H1 (cell line): ENCODE measurements around the gene KCTD4. TPM values are rescaled to one million over a fixed set of nuclear protein-coding genes. Genes with fewer than 3 reads are reported as not detected.

Source experiments
- CTCF ChIA-PET: fragments of 300-600 bp; sonication (Branson Sonifier 250); formaldehyde crosslinking; loops from one replicate; lab custom pipeline; 2021; ENCODE audit not compliant: partially characterized antibody; lab: Charles Lee
- POLR2A ChIA-PET: fragments of 300-600 bp; sonication (Branson Sonifier 250); formaldehyde crosslinking; loops from one replicate; lab custom pipeline; 2021; ENCODE audit warnings: inconsistent platforms; ENCODE audit not compliant: partially characterized antibody; lab: Charles Lee
- DNase-seq, 2 experiments: peaks; one replicate each; pipeline versions ENCODE4 v3.0.0 to v3.0.0-alpha.2; 2010 to 2022; ENCODE audit warnings: low spot score in 2 of 2, low read depth in 1 of 2, mixed read lengths in 1 of 2
- FAIRE-seq: peaks from 2 replicates; lab custom pipeline; 2011; peaks lifted over from hg19 to GRCh38; lab: Jason Lieb, UNC
- H2AFZ ChIP-seq: 2 replicates; pipeline ENCODE4 v1.8.1; 2012; ENCODE audit warnings: low read length, inconsistent platforms
- H2AK5ac ChIP-seq: 2 replicates; pipeline ENCODE4 v1.6.1; 2013; ENCODE audit warnings: low read depth, low read length
- H2BK120ac ChIP-seq: replicated peaks from 2 replicates; pipeline ENCODE3; 2013; ENCODE audit warnings: low read depth, low read length, inconsistent platforms
- H2BK12ac ChIP-seq: 2 replicates; pipeline ENCODE4 v1.6.1; 2013; ENCODE audit warnings: low read depth, low read length
- H2BK15ac ChIP-seq: 2 replicates; pipeline ENCODE4 v1.6.1; 2013; ENCODE audit warnings: low read length
- H2BK20ac ChIP-seq: 2 replicates; pipeline ENCODE4 v1.6.1; 2013; ENCODE audit warnings: low read length
- H2BK5ac ChIP-seq: 2 replicates; pipeline ENCODE4 v1.6.1; 2013; ENCODE audit warnings: low read depth, low read length
- H3K14ac ChIP-seq: 2 replicates; pipeline ENCODE4 v1.6.1; 2013; ENCODE audit warnings: inconsistent platforms; ENCODE audit not compliant: insufficient read length
- H3K18ac ChIP-seq: 2 replicates; pipeline ENCODE4 v1.6.1; 2013; ENCODE audit warnings: low read length; ENCODE audit errors: extremely low read depth
- H3K23ac ChIP-seq: 2 replicates; pipeline ENCODE4 v1.6.1; 2013; ENCODE audit warnings: inconsistent platforms; ENCODE audit not compliant: insufficient read length
- H3K23me2 ChIP-seq: 2 replicates; pipeline ENCODE4 v1.6.1; 2013; ENCODE audit warnings: low read depth, low read length
- H3K27ac ChIP-seq: 2 replicates; pipeline ENCODE4 v1.6.1; 2011; ENCODE audit warnings: low read depth, low read length, inconsistent platforms
- H3K27me3 ChIP-seq, 4 experiments: replicated peaks in 1 of 4; 1 replicate in 1 of 4; 2 replicates in 3 of 4; pipeline versions ENCODE4 v1.6.1 to v1.8.1; 2011 to 2013; ENCODE audit warnings: low read length in 3 of 4, mild to moderate bottlenecking in 3 of 4, inconsistent platforms in 2 of 4, mixed read lengths in 2 of 4, moderate library complexity in 1 of 4; ENCODE audit not compliant: control insufficient read depth in 3 of 4, insufficient read depth in 3 of 4; ENCODE audit errors: extremely low read depth in 1 of 4
- H3K36me3 ChIP-seq, 4 experiments: 2 replicates each; pipeline versions ENCODE4 v1.6.1 to v1.8.1; 2011 to 2013; ENCODE audit warnings: mild to moderate bottlenecking in 4 of 4, low read length in 3 of 4, moderate library complexity in 2 of 4, control low read depth in 1 of 4, inconsistent platforms in 1 of 4; ENCODE audit not compliant: insufficient read depth in 4 of 4, control insufficient read depth in 2 of 4
- H3K4ac ChIP-seq: replicated peaks from 2 replicates; pipeline ENCODE3; 2013; ENCODE audit warnings: low read length, low read depth, mixed read lengths, inconsistent platforms; ENCODE audit not compliant: insufficient read length
- H3K4me1 ChIP-seq, 4 experiments: replicated peaks in 1 of 4; 1 replicate in 1 of 4; 2 replicates in 3 of 4; pipeline versions ENCODE4 v1.6.1 to v1.8.1; 2011 to 2013; ENCODE audit warnings: low read length in 3 of 4, inconsistent platforms in 2 of 4, mixed read lengths in 1 of 4; ENCODE audit not compliant: insufficient read depth in 4 of 4, control insufficient read depth in 3 of 4
- H3K4me2 ChIP-seq, 2 experiments: 2 replicates each; pipeline versions ENCODE4 v1.6.1 to v1.8.1; 2011 to 2013; ENCODE audit warnings: low read depth in 2 of 2, low read length in 2 of 2, control low read depth in 1 of 2, inconsistent platforms in 1 of 2, mild to moderate bottlenecking in 1 of 2; ENCODE audit not compliant: insufficient read depth in 1 of 2
- H3K4me3 ChIP-seq, 4 experiments: fragments of 200-600, 300-600 bp in 1 of 4; sonication (generic), shearing (Covaris generic), sonication (Bioruptor Twin) in 1 of 4; 2 replicates each; pipeline versions ENCODE4 v1.5.1 to v1.8.1; 2011 to 2016; ENCODE audit warnings: low read length in 4 of 4, low read depth in 3 of 4, control low read depth in 2 of 4, inconsistent platforms in 2 of 4, mild to moderate bottlenecking in 2 of 4, mixed read lengths in 1 of 4, moderate library complexity in 1 of 4; ENCODE audit not compliant: insufficient read depth in 2 of 4; ENCODE audit errors: extremely low read depth in 1 of 4
- H3K56ac ChIP-seq: replicated peaks from 2 replicates; pipeline ENCODE3; 2013; ENCODE audit warnings: low read depth, mild to moderate bottlenecking, mixed read lengths, low read length, inconsistent platforms; ENCODE audit not compliant: insufficient read length
- H3K79me1 ChIP-seq: 2 replicates; pipeline ENCODE4 v1.6.1; 2013; ENCODE audit warnings: low read depth, low read length, control low read depth
- H3K79me2 ChIP-seq, 2 experiments: 2 replicates each; pipeline versions ENCODE4 v1.6.1 to v1.8.1; 2012 to 2013; ENCODE audit warnings: low read length in 2 of 2, mild to moderate bottlenecking in 2 of 2, inconsistent platforms in 1 of 2; ENCODE audit not compliant: insufficient read depth in 2 of 2, control insufficient read depth in 1 of 2
- H3K9ac ChIP-seq, 4 experiments: replicated peaks in 1 of 4; 1 replicate in 1 of 4; 2 replicates in 3 of 4; pipeline versions ENCODE4 v1.6.1 to v1.8.1; 2011 to 2013; ENCODE audit warnings: low read depth in 3 of 4, low read length in 3 of 4, control low read depth in 2 of 4, mild to moderate bottlenecking in 2 of 4, moderate library complexity in 2 of 4, inconsistent platforms in 1 of 4; ENCODE audit errors: extremely low read depth in 1 of 4
- H3K9me3 ChIP-seq, 2 experiments: 2 replicates each; pipeline versions ENCODE4 v1.6.1 to v1.8.1; 2012 to 2013; ENCODE audit warnings: mild to moderate bottlenecking in 2 of 2, moderate library complexity in 2 of 2, control low read depth in 1 of 2, inconsistent platforms in 1 of 2, low read depth in 1 of 2, low read length in 1 of 2, mixed read lengths in 1 of 2; ENCODE audit not compliant: insufficient read depth in 2 of 2
- H4K20me1 ChIP-seq, 2 experiments: replicated peaks in 1 of 2; 2 replicates each; pipeline versions ENCODE3 to v1.8.1; 2011 to 2013; ENCODE audit warnings: inconsistent platforms in 2 of 2, low read length in 2 of 2, mild to moderate bottlenecking in 1 of 2; ENCODE audit not compliant: insufficient read depth in 2 of 2, control insufficient read depth in 1 of 2
- H4K5ac ChIP-seq: 2 replicates; pipeline ENCODE4 v1.6.1; 2013; ENCODE audit warnings: low read length, low read depth, mixed read lengths, inconsistent platforms; ENCODE audit not compliant: insufficient read length
- H4K8ac ChIP-seq: 2 replicates; pipeline ENCODE4 v1.8.0; 2013; ENCODE audit warnings: mild to moderate bottlenecking, moderate library complexity, low read length, inconsistent platforms; ENCODE audit not compliant: insufficient read depth; ENCODE audit errors: extremely low read depth
- H4K91ac ChIP-seq: replicated peaks from 2 replicates; pipeline ENCODE3; 2013; ENCODE audit warnings: low read length, mixed read lengths, inconsistent platforms; ENCODE audit not compliant: insufficient read length
- CHD2 ChIP-seq: IDR thresholded peaks from 2 replicates; pipeline ENCODE4 v1.6.1; 2012; ENCODE audit warnings: low read length, improper control_type of control experiment
- EP300 ChIP-seq, 2 experiments: IDR thresholded peaks; 1 replicate in 1 of 2; 2 replicates in 1 of 2; pipeline ENCODE4 v1.6.1; 2011 to 2012; ENCODE audit warnings: low read depth in 2 of 2, low read length in 2 of 2, mild to moderate bottlenecking in 2 of 2, borderline replicate concordance in 1 of 2, inconsistent platforms in 1 of 2, moderate library complexity in 1 of 2
- GTF2F1 ChIP-seq: IDR thresholded peaks from 2 replicates; pipeline ENCODE4 v1.6.1; 2012; ENCODE audit warnings: low read depth, low read length, improper control_type of control experiment, borderline replicate concordance
- HDAC2 ChIP-seq, 2 experiments: fragments of 300-600 bp in 1 of 2; sonication (generic) in 1 of 2; IDR thresholded peaks; 2 replicates each; pipeline ENCODE4 v1.6.1; 2011 to 2012; ENCODE audit warnings: low read depth in 2 of 2, low read length in 2 of 2, mild to moderate bottlenecking in 2 of 2, moderate library complexity in 2 of 2, borderline replicate concordance in 1 of 2, inconsistent platforms in 1 of 2
- HDAC6 ChIP-seq: IDR thresholded peaks from one replicate; pipeline ENCODE4 v1.7.1; 2012; ENCODE audit warnings: low read depth, mild to moderate bottlenecking, inconsistent platforms, low read length, moderate library complexity
- NRF1 ChIP-seq: IDR thresholded peaks from 2 replicates; pipeline ENCODE4 v1.6.1; 2011; ENCODE audit warnings: mild to moderate bottlenecking, low read depth, low read length, improper control_type of control experiment
- RAD21 ChIP-seq, 2 experiments: IDR thresholded peaks in 1 of 2; conservative IDR thresholded peaks in 1 of 2; 2 replicates each; pipeline ENCODE4 v1.6.1; 2011; ENCODE audit warnings: low read depth in 2 of 2, low read length in 2 of 2, improper control_type of control experiment in 1 of 2, inconsistent platforms in 1 of 2, mild to moderate bottlenecking in 1 of 2, moderate library complexity in 1 of 2
- RXRA ChIP-seq: IDR thresholded peaks from 2 replicates; pipeline ENCODE4 v1.6.1; 2011; ENCODE audit warnings: low read depth, mild to moderate bottlenecking, low read length, moderate library complexity; ENCODE audit not compliant: insufficient read depth
- SAP30 ChIP-seq: fragments of 300-600 bp; sonication (generic); IDR thresholded peaks from 2 replicates; pipeline ENCODE4 v1.7.1; 2012; ENCODE audit warnings: low read length, moderate library complexity, mild to moderate bottlenecking, inconsistent platforms; ENCODE audit not compliant: insufficient read depth, insufficient replicate concordance
- SIN3A ChIP-seq, 2 experiments: IDR thresholded peaks in 1 of 2; conservative IDR thresholded peaks in 1 of 2; 2 replicates each; pipeline ENCODE4 v1.6.1; 2011 to 2012; ENCODE audit warnings: low read length in 2 of 2, improper control_type of control experiment in 1 of 2, low read depth in 1 of 2, mild to moderate bottlenecking in 1 of 2
- SIRT6 ChIP-seq: IDR thresholded peaks from one replicate; pipeline ENCODE4 v1.7.1; 2012; ENCODE audit warnings: low read length, inconsistent platforms
- SP4 ChIP-seq: IDR thresholded peaks from 2 replicates; pipeline ENCODE4 v1.6.1; 2012; ENCODE audit warnings: low read length, inconsistent platforms
- TCF12 ChIP-seq: IDR thresholded peaks from 2 replicates; pipeline ENCODE4 v1.6.1; 2011; ENCODE audit warnings: low read depth, mild to moderate bottlenecking, low read length
- WGBS, 2 experiments: shearing (Covaris generic) in 1 of 2; methylation state at CpG; one replicate each; pipeline versions ENCODE4 v1.1.6 to v1.1.7; 2013 to 2015; ENCODE audit warnings: low lambda C conversion rate in 2 of 2, mixed read lengths in 2 of 2, inconsistent platforms in 1 of 2, low coverage in 1 of 2, missing lambda C conversion rate in 1 of 2; ENCODE audit not compliant: insufficient replicate concordance in 2 of 2, insufficient coverage in 1 of 2, insufficient read length in 1 of 2; ENCODE audit errors: extremely low coverage in 1 of 2, missing lambda C conversion rate in 1 of 2; 5-methylcytosine and 5-hydroxymethylcytosine counted together
- polyA plus RNA-seq, 7 experiments: library from polyadenylated mRNA; depleted of rRNA in 3 of 7; stranded (reverse) in 5 of 7; unstranded in 2 of 7; fragments of >200 nt in 5 of 7; fragments of 200-250 nt in 2 of 7; gene quantifications; 1 replicate in 5 of 7; 2 replicates in 1 of 7; 4 replicates in 1 of 7; pipeline versions ENCODE4 v1.2.1 to v1.2.3, GENCODE V29; 2011 to 2013; ENCODE audit warnings: missing spikeins in 2 of 7, mixed read lengths in 2 of 7
- total RNA-seq: library from RNA; stranded (reverse); fragmentation: NEBNext Ultra II Directional; extraction: Animal tissue kit (Norgen Biotek cat#: 25700); gene quantifications from 2 replicates; pipeline ENCODE4 v1.2.1, GENCODE V29; 2021

Gene KCTD4
- total and polyA plus RNA-seq, 2 of the 8 experiments (the other 6 are each of a cell fraction or from before 2014, with no cell fraction given): not detected

DNA sequence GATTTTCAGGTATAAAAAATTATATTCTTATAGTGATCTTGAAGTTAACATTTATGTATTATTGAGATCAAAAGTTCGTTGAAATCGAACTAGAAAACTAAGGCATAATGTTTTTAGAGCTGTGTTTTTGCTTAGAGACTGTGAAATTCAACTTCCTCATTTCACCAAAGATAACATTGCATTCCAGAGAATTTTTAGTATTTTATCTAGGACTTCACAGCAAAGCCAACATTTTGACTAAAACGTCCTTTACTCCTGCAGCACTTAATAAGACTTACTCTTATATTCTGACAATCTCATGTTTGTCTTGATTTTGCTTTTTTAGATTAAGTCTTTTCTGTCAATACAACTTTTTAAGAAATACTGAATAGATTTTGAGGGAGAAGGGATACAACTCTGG lies 4.7 kb downstream of the KCTD4 start:
- DNase-seq (no peak), FAIRE-seq (peak; percentile 7)
- Histone ChIP-seq H2BK12ac (no peak overlapping the region), H3K18ac (no peak overlapping the region), H3K36me3 (no peaks in the 10 kb centered on the region), H3K23ac (no peak overlapping the region), H3K9me3 (no peaks in the 10 kb centered on the region), H3K4me3 (no peak overlapping the region), H2BK120ac (no peak overlapping the region), H4K20me1 (no peaks in the 10 kb centered on the region), H2AFZ (no peak overlapping the region), H3K79me1 (no peaks in the 10 kb centered on the region; the same call in 1 of the 2 replicates), H3K14ac (no peak overlapping the region), H3K4me2 (no peak overlapping the region), H4K8ac (no peak overlapping the region), H2BK20ac (no peak overlapping the region), H3K27me3 (no peaks in the 10 kb centered on the region), H2BK15ac (no peak overlapping the region), H3K4ac (no peak overlapping the region), H3K27ac (no peak overlapping the region), H3K23me2 (no peaks in the 10 kb centered on the region), H2BK5ac (no peak overlapping the region), H4K5ac (no peak overlapping the region), H2AK5ac (no peak overlapping the region), H4K91ac (no peak overlapping the region), H3K9ac (no peak overlapping the region), H3K79me2 (peaks cover 0 to 3% of the 10 kb centered on the region in 2 experiments; a peak in 1 of 4 replicates), H3K56ac (no peak overlapping the region), H3K4me1 (peaks cover 0 to 3% (median 0%) of the 10 kb centered on the region in 4 experiments; a peak in 1 of 7 replicates)
- ChIA-PET POLR2A (interaction anchor here (1.1 kb wide), 1 partner anchor 103 kb away, joined by 3 read pairs; no protein-coding TSS in a partner anchor), CTCF (interaction anchor here (0.5 to 1.5 kb wide), 2 partner anchors 74 to 163 kb away, joined by 3 to 4 read pairs; no protein-coding TSS in a partner anchor)
- 91% methylated on average over 3 of the region's 3 CpGs; no CpG with 5 or more reads in 1 of the 2 experiments for WGBS, 2 experiments
- TF ChIP-seq RAD21 (IDR thresholded peaks at IDR 0.05 in 1 of 2, conservative IDR thresholded peaks at IDR 0.05 in 1 of 2; ENCODE audit: low read depth in 2 of 2, low read length in 2 of 2) (no peak), NRF1 (no peak), HDAC2 (IDR thresholded peaks at IDR 0.05; ENCODE audit: borderline replicate concordance in 1 of 2, low read depth in 2 of 2, low read length in 2 of 2) (no peak), TCF12 (no peak), SIN3A (conservative IDR thresholded peaks at IDR 0.05 in 1 of 2, IDR thresholded peaks at IDR 0.05 in 1 of 2; ENCODE audit: low read depth in 1 of 2, low read length in 2 of 2) (no peak), EP300 (IDR thresholded peaks at IDR 0.05; ENCODE audit: borderline replicate concordance in 1 of 2, low read depth in 2 of 2, low read length in 2 of 2) (no peak), SAP30 (no peak), GTF2F1 (no peak), SP4 (no peak), SIRT6 (no peak), CHD2 (no peak), HDAC6 (no peak), RXRA (no peak)
